K562 treated with DMSO at 1 percent for 24 hours (cell line): Measurements from ENCODE around the gene CACUL1. TPM values are rescaled to one million over a fixed set of nuclear protein-coding genes. Genes with fewer than 3 reads are reported as not detected.

Experiments used
- total RNA-seq: library from RNA; unstranded; fragments of 300-600 nt; gene quantifications from 2 replicates; pipeline ENCODE4 v1.2.3, GENCODE V29; 2022; ENCODE audit warnings: low read depth; ENCODE audit not compliant: insufficient read depth

CACUL1 gene
- total RNA-seq: 5.3 and 7.1 TPM in 2 replicates

GRCh38 chr10:118754556-118755423, at the start of gene CACUL1:
Gene CACUL1 (minus strand): TSS chr10:118754970. CDS start chr10:118754762, 208 bp downstream.

Other genes starting within 250 kb of the CACUL1 start
- gene PRLHR, start 159.3 kb downstream of the CACUL1 start, total RNA-seq: not detected in 2 replicates